ENCODE measurements around the gene STMP1.
"Not testable (repeated sequence)": the region's sequence is repeated elsewhere in the genome, so short reads cannot be mapped to it uniquely, and the experiment has no call there.

DNA sequence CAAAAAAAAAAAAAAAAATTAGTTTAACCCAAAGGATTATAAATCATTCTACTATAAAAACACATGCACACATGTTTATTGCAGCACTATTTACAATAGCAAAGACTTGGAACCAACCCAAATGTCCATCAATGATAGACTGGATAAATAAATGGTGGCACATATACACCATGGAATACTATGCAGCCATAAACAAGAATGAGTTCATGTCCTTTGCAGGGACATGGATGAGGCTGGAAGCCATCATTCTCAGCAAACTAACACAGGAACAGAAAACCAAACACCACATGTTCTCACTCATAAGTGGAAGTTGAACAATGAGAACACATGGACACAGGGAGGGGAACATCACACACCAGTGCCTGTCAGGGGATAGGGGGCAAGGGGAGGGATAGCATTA lies 22.6 kb upstream of the STMP1 start:
- not testable (repeated sequence) for TF ChIP-seq NFATC4 (CRISPR knock-in tag; IDR thresholded peaks at IDR 0.05); ELF4 (CRISPR knock-in tag; IDR thresholded peaks at IDR 0.05; ENCODE audit: low read depth); CTCF (IDR thresholded peaks at IDR 0.05); NR1H2 (CRISPR knock-in tag; IDR thresholded peaks at IDR 0.05); TP53 (CRISPR knock-in tag; IDR thresholded peaks at IDR 0.05); ZNF138 (CRISPR knock-in tag; conservative IDR thresholded peaks at IDR 0.05); ESRRA (CRISPR knock-in tag; IDR thresholded peaks at IDR 0.05; ENCODE audit: borderline replicate concordance); CREM (CRISPR knock-in tag; IDR thresholded peaks at IDR 0.05)
- TF ChIP-seq, protein P1, sequence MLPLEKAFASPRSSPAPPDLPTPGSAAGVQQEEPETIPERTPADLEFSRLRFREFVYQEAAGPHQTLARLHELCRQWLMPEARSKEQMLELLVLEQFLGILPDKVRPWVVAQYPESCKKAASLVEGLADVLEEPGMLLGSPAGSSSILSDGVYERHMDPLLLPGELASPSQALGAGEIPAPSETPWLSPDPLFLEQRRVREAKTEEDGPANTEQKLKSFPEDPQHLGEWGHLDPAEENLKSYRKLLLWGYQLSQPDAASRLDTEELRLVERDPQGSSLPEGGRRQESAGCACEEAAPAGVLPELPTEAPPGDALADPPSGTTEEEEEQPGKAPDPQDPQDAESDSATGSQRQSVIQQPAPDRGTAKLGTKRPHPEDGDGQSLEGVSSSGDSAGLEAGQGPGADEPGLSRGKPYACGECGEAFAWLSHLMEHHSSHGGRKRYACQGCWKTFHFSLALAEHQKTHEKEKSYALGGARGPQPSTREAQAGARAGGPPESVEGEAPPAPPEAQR (CRISPR knock-in tag; IDR thresholded peaks at IDR 0.05): not testable (repeated sequence)
- TF ChIP-seq, protein P2, sequence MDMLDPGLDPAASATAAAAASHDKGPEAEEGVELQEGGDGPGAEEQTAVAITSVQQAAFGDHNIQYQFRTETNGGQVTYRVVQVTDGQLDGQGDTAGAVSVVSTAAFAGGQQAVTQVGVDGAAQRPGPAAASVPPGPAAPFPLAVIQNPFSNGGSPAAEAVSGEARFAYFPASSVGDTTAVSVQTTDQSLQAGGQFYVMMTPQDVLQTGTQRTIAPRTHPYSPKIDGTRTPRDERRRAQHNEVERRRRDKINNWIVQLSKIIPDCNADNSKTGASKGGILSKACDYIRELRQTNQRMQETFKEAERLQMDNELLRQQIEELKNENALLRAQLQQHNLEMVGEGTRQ (CRISPR knock-in tag; IDR thresholded peaks at IDR 0.05): not testable (repeated sequence)
- TF ChIP-seq, protein P3, sequence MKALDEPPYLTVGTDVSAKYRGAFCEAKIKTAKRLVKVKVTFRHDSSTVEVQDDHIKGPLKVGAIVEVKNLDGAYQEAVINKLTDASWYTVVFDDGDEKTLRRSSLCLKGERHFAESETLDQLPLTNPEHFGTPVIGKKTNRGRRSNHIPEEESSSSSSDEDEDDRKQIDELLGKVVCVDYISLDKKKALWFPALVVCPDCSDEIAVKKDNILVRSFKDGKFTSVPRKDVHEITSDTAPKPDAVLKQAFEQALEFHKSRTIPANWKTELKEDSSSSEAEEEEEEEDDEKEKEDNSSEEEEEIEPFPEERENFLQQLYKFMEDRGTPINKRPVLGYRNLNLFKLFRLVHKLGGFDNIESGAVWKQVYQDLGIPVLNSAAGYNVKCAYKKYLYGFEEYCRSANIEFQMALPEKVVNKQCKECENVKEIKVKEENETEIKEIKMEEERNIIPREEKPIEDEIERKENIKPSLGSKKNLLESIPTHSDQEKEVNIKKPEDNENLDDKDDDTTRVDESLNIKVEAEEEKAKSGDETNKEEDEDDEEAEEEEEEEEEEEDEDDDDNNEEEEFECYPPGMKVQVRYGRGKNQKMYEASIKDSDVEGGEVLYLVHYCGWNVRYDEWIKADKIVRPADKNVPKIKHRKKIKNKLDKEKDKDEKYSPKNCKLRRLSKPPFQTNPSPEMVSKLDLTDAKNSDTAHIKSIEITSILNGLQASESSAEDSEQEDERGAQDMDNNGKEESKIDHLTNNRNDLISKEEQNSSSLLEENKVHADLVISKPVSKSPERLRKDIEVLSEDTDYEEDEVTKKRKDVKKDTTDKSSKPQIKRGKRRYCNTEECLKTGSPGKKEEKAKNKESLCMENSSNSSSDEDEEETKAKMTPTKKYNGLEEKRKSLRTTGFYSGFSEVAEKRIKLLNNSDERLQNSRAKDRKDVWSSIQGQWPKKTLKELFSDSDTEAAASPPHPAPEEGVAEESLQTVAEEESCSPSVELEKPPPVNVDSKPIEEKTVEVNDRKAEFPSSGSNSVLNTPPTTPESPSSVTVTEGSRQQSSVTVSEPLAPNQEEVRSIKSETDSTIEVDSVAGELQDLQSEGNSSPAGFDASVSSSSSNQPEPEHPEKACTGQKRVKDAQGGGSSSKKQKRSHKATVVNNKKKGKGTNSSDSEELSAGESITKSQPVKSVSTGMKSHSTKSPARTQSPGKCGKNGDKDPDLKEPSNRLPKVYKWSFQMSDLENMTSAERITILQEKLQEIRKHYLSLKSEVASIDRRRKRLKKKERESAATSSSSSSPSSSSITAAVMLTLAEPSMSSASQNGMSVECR (CRISPR knock-in tag; IDR thresholded peaks at IDR 0.05; ENCODE audit: borderline replicate concordance): not testable (repeated sequence)

All from WTC11 (cell line).